Measurements from ENCODE around the gene IL11RA. TPM values are rescaled to one million over a fixed set of nuclear protein-coding genes. Genes with fewer than 3 reads are reported as not detected.
A peak's percentile ranks its signal among the peaks of the same experiment; 100 is the strongest.

Gene IL11RA
- total RNA-seq, 6 experiments from 2014 or later = 9.7 to 21.5 (median 14.7) TPM

DNA sequence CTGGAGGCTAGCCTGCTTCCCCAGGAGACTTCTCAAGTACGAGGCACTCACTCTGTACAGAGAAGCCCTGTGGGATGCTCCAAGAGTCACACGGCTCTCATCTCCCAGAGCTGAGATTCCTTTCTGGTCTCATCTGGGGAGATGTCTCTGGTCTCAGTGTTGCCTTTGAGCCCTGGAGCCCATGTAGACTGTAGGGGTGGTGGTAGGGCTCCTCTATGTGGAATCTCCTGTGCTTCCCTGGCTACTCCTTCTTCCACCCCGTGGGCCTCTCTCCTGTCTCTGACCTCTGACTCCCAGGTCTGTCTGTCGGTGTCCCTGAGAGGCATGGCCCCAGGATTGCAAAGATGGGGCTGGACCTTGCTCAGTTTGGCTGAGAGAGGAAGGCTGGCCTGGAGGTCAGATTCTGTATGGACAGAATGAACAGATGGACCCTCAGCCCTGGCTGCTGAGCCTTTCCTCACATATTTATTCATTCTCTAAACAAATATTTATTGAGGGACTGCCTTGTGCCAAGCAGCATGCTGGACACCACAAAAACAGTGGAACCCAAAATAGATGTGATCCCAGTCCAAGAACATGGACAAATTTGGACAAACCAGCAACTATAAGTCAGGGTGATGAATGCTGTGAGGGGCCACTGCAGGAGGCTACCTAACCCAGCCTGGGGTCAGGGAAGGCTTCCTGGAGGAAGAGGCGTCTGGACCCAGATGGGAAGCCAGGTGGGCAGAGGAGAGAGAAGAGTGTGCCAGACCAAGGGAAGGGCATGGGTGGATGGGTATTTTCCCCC lies 36.5 kb downstream of the IL11RA start:
- Histone ChIP-seq H3K4me1 (peaks cover 0 to 29% (median 13%) of the 10 kb centered on the region in 4 donors), H3K27me3 (no peaks in the 10 kb centered on the region), H3K4me3 (no peak overlapping the region), H3K36me3 (no peaks in the 10 kb centered on the region), H3K27ac (peak overlapping the region in 2 of 3 donors; percentile 32 to 70), H3K9me3 (no peaks in the 10 kb centered on the region)
- peak; percentile 48 to 90 (median 88) for DNase-seq
- 29% methylated on average over 1 of the region's 5 CpGs for WGBS (ENCODE audit: insufficient coverage, low coverage, low lambda C conversion rate, missing lambda C conversion rate)
- intact Hi-C loops (cut with DNase I) = no loop called here
- TF ChIP-seq POLR2A (IDR thresholded peaks at IDR 0.05) = no peak
- TF ChIP-seq, protein P1, sequence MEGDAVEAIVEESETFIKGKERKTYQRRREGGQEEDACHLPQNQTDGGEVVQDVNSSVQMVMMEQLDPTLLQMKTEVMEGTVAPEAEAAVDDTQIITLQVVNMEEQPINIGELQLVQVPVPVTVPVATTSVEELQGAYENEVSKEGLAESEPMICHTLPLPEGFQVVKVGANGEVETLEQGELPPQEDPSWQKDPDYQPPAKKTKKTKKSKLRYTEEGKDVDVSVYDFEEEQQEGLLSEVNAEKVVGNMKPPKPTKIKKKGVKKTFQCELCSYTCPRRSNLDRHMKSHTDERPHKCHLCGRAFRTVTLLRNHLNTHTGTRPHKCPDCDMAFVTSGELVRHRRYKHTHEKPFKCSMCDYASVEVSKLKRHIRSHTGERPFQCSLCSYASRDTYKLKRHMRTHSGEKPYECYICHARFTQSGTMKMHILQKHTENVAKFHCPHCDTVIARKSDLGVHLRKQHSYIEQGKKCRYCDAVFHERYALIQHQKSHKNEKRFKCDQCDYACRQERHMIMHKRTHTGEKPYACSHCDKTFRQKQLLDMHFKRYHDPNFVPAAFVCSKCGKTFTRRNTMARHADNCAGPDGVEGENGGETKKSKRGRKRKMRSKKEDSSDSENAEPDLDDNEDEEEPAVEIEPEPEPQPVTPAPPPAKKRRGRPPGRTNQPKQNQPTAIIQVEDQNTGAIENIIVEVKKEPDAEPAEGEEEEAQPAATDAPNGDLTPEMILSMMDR (IDR thresholded peaks at IDR 0.05) = no peak
- ATAC-seq = peak; percentile 85 to 95 (median 88)

DNA sequence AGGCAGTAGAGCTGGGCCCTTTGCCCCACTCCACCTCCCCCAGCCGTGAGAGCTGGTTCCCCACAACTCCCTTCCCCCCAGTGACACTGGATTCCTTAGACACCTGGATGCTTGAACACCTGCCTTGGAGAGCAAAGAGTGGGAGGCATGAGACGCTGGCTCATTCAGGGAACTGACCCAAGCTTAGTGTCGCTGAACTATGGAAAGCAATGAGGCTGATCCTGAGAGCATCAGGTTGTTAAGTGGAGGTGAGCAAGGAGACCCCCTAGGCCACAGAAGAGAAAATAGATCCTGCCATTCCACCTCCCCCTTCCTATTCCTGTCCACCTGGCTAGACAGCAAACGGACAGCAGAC lies 37.1 kb downstream of the IL11RA start:
- intact Hi-C loops (cut with DNase I) = no loop called here
- WGBS (ENCODE audit: insufficient coverage, low coverage, low lambda C conversion rate, missing lambda C conversion rate) = 40% methylated on average over 2 of the region's 4 CpGs

DNA sequence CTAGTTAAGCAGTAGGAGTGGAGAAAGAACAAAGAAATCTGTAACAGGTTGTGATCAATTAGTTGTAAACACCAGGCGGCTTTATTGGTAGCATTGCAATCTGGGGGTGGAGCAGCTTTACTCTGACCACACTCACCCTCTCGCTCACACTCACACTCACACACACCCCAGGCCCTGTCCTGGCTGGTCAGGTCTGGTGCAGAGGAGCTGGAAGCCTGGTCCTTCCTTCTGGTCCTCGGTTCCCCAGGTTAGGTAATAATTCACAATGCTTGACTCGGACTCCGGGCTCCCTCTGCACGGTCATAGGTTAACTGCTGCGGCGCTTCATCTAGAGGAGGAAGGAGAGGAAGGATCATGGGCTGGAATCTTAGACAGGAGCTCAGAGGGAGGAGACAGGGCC lies 37.5 kb downstream of the IL11RA start:
- ATAC-seq (peak; percentile 13 to 60 (median 52)), DNase-seq (peak in 2 of 3 donors; percentile 59)
- H3K4me1 ChIP-seq = peaks cover 0 to 29% (median 13%) of the 10 kb centered on the region in 4 donors
- H3K4me3 ChIP-seq = peak overlapping the region in 1 of 3 donors; percentile 16
- H3K27ac ChIP-seq = peak overlapping the region in 2 of 3 donors; percentile 32 to 70
- intact Hi-C loops (cut with DNase I) = no loop called here
- no peaks in the 10 kb centered on the region for H3K27me3 ChIP-seq
- WGBS (ENCODE audit: insufficient coverage, low coverage, low lambda C conversion rate, missing lambda C conversion rate) = 31% methylated on average over 8 of the region's 8 CpGs
- H3K36me3 ChIP-seq = no peaks in the 10 kb centered on the region
- no peak for TF ChIP-seq POLR2A (IDR thresholded peaks at IDR 0.05)
- TF ChIP-seq, protein P1 (IDR thresholded peaks at IDR 0.05) = no peak
- no peaks in the 10 kb centered on the region for H3K9me3 ChIP-seq

More for the DNA sequence above, 37.1 kb downstream of the IL11RA start:
- TF ChIP-seq, protein P1 (IDR thresholded peaks at IDR 0.05) = no peak
- TF ChIP-seq POLR2A (IDR thresholded peaks at IDR 0.05) = no peak
- DNase-seq = no peak
- Histone ChIP-seq H3K4me3 (no peak overlapping the region), H3K36me3 (no peaks in the 10 kb centered on the region), H3K27me3 (no peaks in the 10 kb centered on the region), H3K27ac (peak overlapping the region in 2 of 3 donors; percentile 32 to 70), H3K9me3 (no peaks in the 10 kb centered on the region), H3K4me1 (peaks cover 0 to 29% (median 13%) of the 10 kb centered on the region in 4 donors)
- ATAC-seq = peak in 3 of 4 donors; percentile 17 to 49 (median 42)

DNA sequence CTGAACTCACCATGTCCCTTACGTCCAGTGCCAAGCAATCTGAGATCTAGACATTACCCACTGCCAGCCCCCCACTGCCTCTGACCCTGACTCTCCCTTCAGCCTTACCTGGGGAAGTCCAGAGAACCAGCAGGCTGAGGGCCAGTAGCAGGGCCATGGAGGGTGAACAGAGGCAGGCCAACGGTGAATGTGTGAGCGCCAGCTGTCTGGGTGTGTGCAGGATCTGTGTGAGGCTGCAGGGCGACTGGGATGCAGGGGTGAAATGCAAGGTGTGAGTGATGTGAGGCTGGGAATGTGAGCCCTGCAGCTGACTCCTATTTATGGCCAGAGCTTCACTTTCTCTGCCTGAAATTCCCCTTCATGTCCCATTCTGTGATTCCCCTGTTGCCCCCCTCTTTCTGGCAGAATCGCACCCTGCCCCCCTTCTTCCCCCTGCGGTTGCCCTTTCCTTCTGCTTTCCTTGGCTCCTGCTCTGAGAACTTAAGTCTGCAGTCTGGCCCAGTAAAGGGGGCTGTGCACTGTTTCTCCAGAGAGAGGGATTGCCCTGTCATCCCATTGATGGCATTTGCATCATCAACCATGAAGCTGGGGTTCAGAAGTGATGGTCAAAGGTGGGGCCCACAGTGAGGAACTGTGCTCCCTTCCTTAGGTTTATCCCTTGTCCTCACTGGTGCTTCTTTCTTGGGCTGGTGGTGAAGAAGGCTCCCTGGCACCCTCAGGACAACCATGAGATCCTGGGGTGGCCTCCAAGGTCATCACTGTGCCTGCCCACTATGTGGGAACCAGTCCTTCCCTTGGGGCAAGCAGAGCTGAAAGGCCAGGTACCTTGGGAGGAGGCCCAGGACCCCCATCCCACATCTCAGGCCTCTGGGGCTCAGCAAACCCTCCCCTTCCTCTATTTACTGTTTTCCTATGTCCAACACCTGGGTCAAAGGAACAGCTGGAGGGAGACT lies 39.3 kb downstream of the IL11RA start, which contains the start of gene CCL19:
Gene CCL19 (minus strand): TSS at position 294 of the 953 bp plus-strand sequence. CDS start 137 bp downstream, at position 157.
- Histone ChIP-seq H3K4me3 (no peak within 1 kb of the TSS), H3K4me1 (peaks cover 0 to 27% (median 12%) of the 10 kb centered on the region in 4 donors), H3K36me3 (no peaks in the 10 kb centered on the region), H3K27me3 (no peaks in the 10 kb centered on the region), H3K9me3 (no peaks in the 10 kb centered on the region), H3K27ac (no peak within 1 kb of the TSS)
- 73% methylated on average over 2 of the region's 6 CpGs for WGBS (ENCODE audit: insufficient coverage, low coverage, low lambda C conversion rate, missing lambda C conversion rate)
- TF ChIP-seq, protein P1 (IDR thresholded peaks at IDR 0.05) = no peak
- TF ChIP-seq POLR2A (IDR thresholded peaks at IDR 0.05) = no peak
- ATAC-seq = no peak
- no peak for DNase-seq
- intact Hi-C loops (cut with DNase I) = no loop called here

All from right lobe of liver (tissue), 6 donors.